Activated CD8-positive, alpha-beta memory T cell treated with anti-CD3 and anti-CD28 coated beads, Interleukin-2, amount 10 ng/mL, durations not matched to agents 7 days and 5 days (primary cell): Measurements from ENCODE around the gene KCTD7. TPM values are rescaled to one million over a fixed set of nuclear protein-coding genes. Genes with fewer than 3 reads are reported as not detected.
"Not testable (repeated sequence)": the region's sequence is repeated elsewhere in the genome, so short reads cannot be mapped to it uniquely, and the experiment has no call there.

Experiments
- ATAC-seq: fragments of 150-1000 bp; cut with Tn5 transposase; one replicate; pipeline ENCODE4 v1.10.0; 2021; ENCODE audit warnings: moderate library complexity
- CTCF ChIA-PET: fragments of 350-600 bp; sonication (Branson Sonifier 250); formaldehyde crosslinking; loops from one replicate; lab custom pipeline; 2021; ENCODE audit warnings: antibody characterized with exemption; lab: Charles Lee
- DNase-seq: peaks from one replicate; pipeline ENCODE4 v3.0.0-alpha.2; 2020
- H3K27ac Mint-ChIP-seq: one replicate; pipeline ENCODE4 v1.8.0; 2021; ENCODE audit warnings: mild to moderate bottlenecking, mixed read lengths
- H3K27me3 Mint-ChIP-seq: one replicate; pipeline ENCODE4 v1.8.0; 2021; ENCODE audit warnings: mixed read lengths
- H3K36me3 Mint-ChIP-seq: one replicate; pipeline ENCODE4 v1.8.0; 2021; ENCODE audit warnings: mild to moderate bottlenecking, mixed read lengths
- H3K4me1 Mint-ChIP-seq: one replicate; pipeline ENCODE4 v1.8.0; 2021; ENCODE audit warnings: mixed read lengths
- H3K4me3 Mint-ChIP-seq: one replicate; pipeline ENCODE4 v1.8.0; 2021; ENCODE audit warnings: mild to moderate bottlenecking, moderate library complexity, mixed read lengths
- H3K9me3 Mint-ChIP-seq: one replicate; pipeline ENCODE4 v1.8.0; 2022; ENCODE audit warnings: low read depth, mixed read lengths
- total RNA-seq, 2 experiments: library from RNA; stranded (reverse); gene quantifications; one replicate each; pipeline ENCODE4 v1.2.3, GENCODE V29; 2021

Gene KCTD7
- total RNA-seq, 2 experiments from 2014 or later: 27.8 to 41.9 TPM

- Mint-ChIP-seq H3K36me3 (peaks cover 57% of the 10 kb centered on the region), H3K4me3 (no peak overlapping the region), H3K27ac (no peak overlapping the region), H3K27me3 (no peaks in the 10 kb centered on the region), H3K9me3 (no peaks in the 10 kb centered on the region), H3K4me1 (peaks cover 10% of the 10 kb centered on the region)
- DNase-seq (no peak), ATAC-seq (no peak)
- CTCF ChIA-PET: interaction anchor here (0.7 kb wide), 1 partner anchor 12 kb away, joined by 3 read pairs; no protein-coding TSS in a partner anchor
These were observed 14.7 kb downstream of the KCTD7 start for GRCh38 chr7:66643395-66643794.

- CTCF ChIA-PET: interaction anchor here (0.8 to 1.6 kb wide), 2 partner anchors 26 to 93 kb away, joined by 3 to 4 read pairs; no protein-coding TSS in a partner anchor
- ATAC-seq: not testable (repeated sequence)
These were observed 22.3 kb downstream of the KCTD7 start for GRCh38 chr7:66651026-66651425.

GRCh38 chr7:66653719-66654274, 25.1 kb downstream of the KCTD7 start:
- not testable (repeated sequence) for DNase-seq, ATAC-seq, H3K9me3 Mint-ChIP-seq, H3K36me3 Mint-ChIP-seq, H3K27me3 Mint-ChIP-seq
- Mint-ChIP-seq H3K4me1 (peaks cover 31% of the 10 kb centered on the region), H3K4me3 (peak overlapping the region; percentile 97), H3K27ac (peak overlapping the region; percentile 97)
- CTCF ChIA-PET: interaction anchor here (1.5 to 1.7 kb wide), 2 partner anchors 14 to 23 kb away, joined by 4 to 8 read pairs; no protein-coding TSS in a partner anchor

More at GRCh38 chr7:66651026-66651425, 22.3 kb downstream of the KCTD7 start:
- DNase-seq, H3K27me3 Mint-ChIP-seq, H3K36me3 Mint-ChIP-seq, H3K27ac Mint-ChIP-seq, H3K4me3 Mint-ChIP-seq, H3K9me3 Mint-ChIP-seq: not testable (repeated sequence)
- peaks cover 22% of the 10 kb centered on the region for H3K4me1 Mint-ChIP-seq

- Mint-ChIP-seq H3K4me1 (peaks cover 31% of the 10 kb centered on the region), H3K4me3 (peak overlapping the region; percentile 97), H3K27me3 (no peaks in the 10 kb centered on the region), H3K9me3 (no peaks in the 10 kb centered on the region), H3K36me3 (peaks cover 7% of the 10 kb centered on the region), H3K27ac (peak overlapping the region; percentile 97)
- CTCF ChIA-PET: interaction anchor here (0.6 to 1.7 kb wide), 5 partner anchors 15 to 624 kb away, joined by 3 to 8 read pairs (median 3); no protein-coding TSS in a partner anchor
- DNase-seq (peak; percentile 98), ATAC-seq (peak; percentile 94)
These were observed 25.8 kb downstream of the KCTD7 start for GRCh38 chr7:66654275-66655112.

GRCh38 chr7:66655113-66655806, 26.6 kb downstream of the KCTD7 start:
- H3K36me3 Mint-ChIP-seq, ATAC-seq, H3K27me3 Mint-ChIP-seq, H3K9me3 Mint-ChIP-seq: not testable (repeated sequence)
- Mint-ChIP-seq H3K27ac (peak overlapping the region; percentile 89), H3K4me1 (peaks cover 31% of the 10 kb centered on the region), H3K4me3 (peak overlapping the region; percentile 97)
- DNase-seq: peak; percentile 43
- CTCF ChIA-PET: interaction anchor here (0.6 to 1.6 kb wide), 3 partner anchors 97 to 624 kb away, joined by 3 read pairs; no protein-coding TSS in a partner anchor

- H3K9me3 Mint-ChIP-seq, ATAC-seq, H3K27ac Mint-ChIP-seq, H3K27me3 Mint-ChIP-seq, H3K36me3 Mint-ChIP-seq, DNase-seq: not testable (repeated sequence)
- H3K4me3 Mint-ChIP-seq: peak overlapping the region; percentile 97
- peaks cover 31% of the 10 kb centered on the region for H3K4me1 Mint-ChIP-seq
- CTCF ChIA-PET: interaction anchor here (0.9 to 1.6 kb wide), 3 partner anchors 25 to 625 kb away, joined by 3 read pairs; no protein-coding TSS in a partner anchor
These were observed 27.3 kb downstream of the KCTD7 start for GRCh38 chr7:66655826-66656485.

GRCh38 chr7:66657798-66658197, 29.1 kb downstream of the KCTD7 start:
- CTCF ChIA-PET: interaction anchor here (1.5 kb wide), 1 partner anchor 83 kb away, joined by 3 read pairs; no protein-coding TSS in a partner anchor

GRCh38 chr7:66662646-66663264, 34.1 kb downstream of the KCTD7 start:
- no peaks in the 10 kb centered on the region for H3K27me3 Mint-ChIP-seq
- ATAC-seq: no peak
- peaks cover 1% of the 10 kb centered on the region for H3K4me1 Mint-ChIP-seq
- no peak overlapping the region for H3K27ac Mint-ChIP-seq
- CTCF ChIA-PET: no interaction called here
- peaks cover 3% of the 10 kb centered on the region for H3K9me3 Mint-ChIP-seq
- H3K36me3 Mint-ChIP-seq: peaks cover 8% of the 10 kb centered on the region
- no peak for DNase-seq
- H3K4me3 Mint-ChIP-seq: no peak overlapping the region

More at GRCh38 chr7:66657798-66658197, 29.1 kb downstream of the KCTD7 start:
- Mint-ChIP-seq H3K36me3 (peaks cover 13% of the 10 kb centered on the region), H3K9me3 (peaks cover 3% of the 10 kb centered on the region), H3K27me3 (no peaks in the 10 kb centered on the region), H3K27ac (no peak overlapping the region), H3K4me3 (no peak overlapping the region), H3K4me1 (peaks cover 28% of the 10 kb centered on the region)
- ATAC-seq (no peak), DNase-seq (no peak)

- Mint-ChIP-seq H3K27ac (no peak overlapping the region), H3K27me3 (no peaks in the 10 kb centered on the region), H3K4me1 (no peaks in the 10 kb centered on the region), H3K4me3 (no peak overlapping the region), H3K9me3 (peaks cover 3% of the 10 kb centered on the region), H3K36me3 (peaks cover 6% of the 10 kb centered on the region)
- DNase-seq (no peak), ATAC-seq (no peak)
- CTCF ChIA-PET: no interaction called here
These were observed 36.1 kb downstream of the KCTD7 start for GRCh38 chr7:66664590-66665293.

GRCh38 chr7:66666313-66666952, 37.8 kb downstream of the KCTD7 start:
- no peak overlapping the region for H3K27ac Mint-ChIP-seq
- DNase-seq: no peak
- ATAC-seq: no peak
- H3K4me1 Mint-ChIP-seq: peaks cover 4% of the 10 kb centered on the region
- CTCF ChIA-PET: no interaction called here
- H3K4me3 Mint-ChIP-seq: no peak overlapping the region
- peaks cover 5% of the 10 kb centered on the region for H3K36me3 Mint-ChIP-seq
- H3K27me3 Mint-ChIP-seq: no peaks in the 10 kb centered on the region
- peaks cover 3% of the 10 kb centered on the region for H3K9me3 Mint-ChIP-seq

GRCh38 chr7:66667023-66667728, 38.5 kb downstream of the KCTD7 start:
- Mint-ChIP-seq H3K36me3 (peaks cover 5% of the 10 kb centered on the region), H3K27me3 (no peaks in the 10 kb centered on the region), H3K9me3 (peaks cover 3% of the 10 kb centered on the region), H3K27ac (no peak overlapping the region), H3K4me3 (no peak overlapping the region), H3K4me1 (peaks cover 5% of the 10 kb centered on the region)
- no peak for ATAC-seq
- CTCF ChIA-PET: no interaction called here
- DNase-seq: no peak
